ENCODE data around the gene AXIN2.

AXIN2 gene

GRCh38 chr17:65586899-65587298 lies 25.5 kb upstream of the AXIN2 start:
- no peaks in the 10 kb centered on the region for H3K27me3 Mint-ChIP-seq (ENCODE audit: low read depth)
- H3K9me3 Mint-ChIP-seq: no peaks in the 10 kb centered on the region
- peak overlapping the region in 2 of 3 experiments; percentile 40 for H3K27ac Mint-ChIP-seq
- H3K36me3 Mint-ChIP-seq (ENCODE audit: low read depth): no peaks in the 10 kb centered on the region
- peaks cover 33% of the 10 kb centered on the region for H3K4me1 Mint-ChIP-seq
- H3K4me3 Mint-ChIP-seq: no peak overlapping the region
- no peak for TF ChIP-seq CTCF (IDR thresholded peaks at IDR 0.05; ENCODE audit: unreplicated experiment in 3 of 3)

- H3K27me3 Mint-ChIP-seq (ENCODE audit: low read depth): no peaks in the 10 kb centered on the region
- H3K4me1 Mint-ChIP-seq: peaks cover 33% of the 10 kb centered on the region
- H3K4me3 Mint-ChIP-seq: no peak overlapping the region
- H3K36me3 Mint-ChIP-seq (ENCODE audit: low read depth): no peaks in the 10 kb centered on the region
- H3K9me3 Mint-ChIP-seq: no peaks in the 10 kb centered on the region
- TF ChIP-seq CTCF (IDR thresholded peaks at IDR 0.05; ENCODE audit: unreplicated experiment in 3 of 3): no peak
- H3K27ac Mint-ChIP-seq: peak overlapping the region in 1 of 3 experiments; percentile 16
Measured at GRCh38 chr17:65584604-65585521, 23.4 kb upstream of the AXIN2 start.

GRCh38 chr17:65583921-65584603 lies 22.6 kb upstream of the AXIN2 start:
- Mint-ChIP-seq H3K27ac (peak overlapping the region in 1 of 3 experiments; percentile 16), H3K27me3 (ENCODE audit: low read depth) (no peaks in the 10 kb centered on the region), H3K9me3 (no peaks in the 10 kb centered on the region), H3K4me1 (peaks cover 33% of the 10 kb centered on the region), H3K4me3 (no peak overlapping the region), H3K36me3 (ENCODE audit: low read depth) (no peaks in the 10 kb centered on the region)
- no peak for TF ChIP-seq CTCF (IDR thresholded peaks at IDR 0.05; ENCODE audit: unreplicated experiment in 3 of 3)

GRCh38 chr17:65576939-65577338 lies 15.5 kb upstream of the AXIN2 start:
- Mint-ChIP-seq H3K36me3 (ENCODE audit: low read depth) (no peaks in the 10 kb centered on the region), H3K9me3 (no peaks in the 10 kb centered on the region), H3K27me3 (ENCODE audit: low read depth) (peaks cover 8% of the 10 kb centered on the region), H3K27ac (no peak overlapping the region), H3K4me3 (no peak overlapping the region), H3K4me1 (no peaks in the 10 kb centered on the region)
- no peak for TF ChIP-seq CTCF (IDR thresholded peaks at IDR 0.05; ENCODE audit: unreplicated experiment in 3 of 3)

- no peaks in the 10 kb centered on the region for H3K9me3 Mint-ChIP-seq
- peaks cover 11% of the 10 kb centered on the region for H3K27me3 Mint-ChIP-seq (ENCODE audit: low read depth)
- no peak overlapping the region for H3K27ac Mint-ChIP-seq
- no peak for TF ChIP-seq CTCF (IDR thresholded peaks at IDR 0.05; ENCODE audit: unreplicated experiment in 3 of 3)
- no peak overlapping the region for H3K4me3 Mint-ChIP-seq
- H3K36me3 Mint-ChIP-seq (ENCODE audit: low read depth): no peaks in the 10 kb centered on the region
- H3K4me1 Mint-ChIP-seq: no peaks in the 10 kb centered on the region
Measured at GRCh38 chr17:65573282-65573602, 11.8 kb upstream of the AXIN2 start.

Data from nephron (organoid).